Epithelial cell of proximal tubule (primary cell): Measurements from ENCODE around the gene B4GALNT4. TPM values are rescaled to one million over a fixed set of nuclear protein-coding genes. Genes with fewer than 3 reads are reported as not detected.
"Not testable (repeated sequence)": the region's sequence is repeated elsewhere in the genome, so short reads cannot be mapped to it uniquely, and the experiment has no call there.

ENCODE experiments used
- DNase-seq: peaks from one replicate; pipeline ENCODE4 v3.0.0-alpha.2; 2011; ENCODE audit warnings: low read depth
- H3K4me3 ChIP-seq: 2 replicates; pipeline ENCODE4 v1.5.1; 2011; ENCODE audit warnings: low read depth, mild to moderate bottlenecking, low read length
- total RNA-seq: library from RNA; depleted of rRNA; stranded (reverse); fragments of >200 nt; gene quantifications from 2 replicates; pipeline ENCODE4 v1.2.3, GENCODE V29; 2015
- TF ChIP-seq, protein P1 (sequence below): conservative IDR thresholded peaks from 2 replicates; pipeline ENCODE4 v1.5.1; 2012; ENCODE audit warnings: low read depth, mild to moderate bottlenecking, low read length

The B4GALNT4 gene
- total RNA-seq, 1 donor from 2014 or later = 24.4 TPM

DNA sequence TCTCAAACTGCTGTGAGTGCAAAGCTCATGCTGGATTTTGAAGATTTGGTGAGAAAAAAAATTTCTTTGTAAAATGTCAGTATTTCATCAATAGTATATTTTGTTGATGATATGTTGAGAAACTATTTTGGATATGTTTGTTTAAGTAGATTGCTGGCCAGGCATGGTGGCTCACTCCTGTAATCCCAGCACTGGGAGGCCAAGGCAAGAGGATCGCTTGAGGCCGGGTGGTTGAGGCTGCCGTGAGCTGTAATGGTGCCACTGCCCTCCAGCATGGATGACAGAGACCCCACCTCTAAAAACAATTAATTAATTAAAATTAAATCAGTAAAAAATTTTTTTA is 41.7 kb upstream of the B4GALNT4 start:
- TF ChIP-seq, protein P1, sequence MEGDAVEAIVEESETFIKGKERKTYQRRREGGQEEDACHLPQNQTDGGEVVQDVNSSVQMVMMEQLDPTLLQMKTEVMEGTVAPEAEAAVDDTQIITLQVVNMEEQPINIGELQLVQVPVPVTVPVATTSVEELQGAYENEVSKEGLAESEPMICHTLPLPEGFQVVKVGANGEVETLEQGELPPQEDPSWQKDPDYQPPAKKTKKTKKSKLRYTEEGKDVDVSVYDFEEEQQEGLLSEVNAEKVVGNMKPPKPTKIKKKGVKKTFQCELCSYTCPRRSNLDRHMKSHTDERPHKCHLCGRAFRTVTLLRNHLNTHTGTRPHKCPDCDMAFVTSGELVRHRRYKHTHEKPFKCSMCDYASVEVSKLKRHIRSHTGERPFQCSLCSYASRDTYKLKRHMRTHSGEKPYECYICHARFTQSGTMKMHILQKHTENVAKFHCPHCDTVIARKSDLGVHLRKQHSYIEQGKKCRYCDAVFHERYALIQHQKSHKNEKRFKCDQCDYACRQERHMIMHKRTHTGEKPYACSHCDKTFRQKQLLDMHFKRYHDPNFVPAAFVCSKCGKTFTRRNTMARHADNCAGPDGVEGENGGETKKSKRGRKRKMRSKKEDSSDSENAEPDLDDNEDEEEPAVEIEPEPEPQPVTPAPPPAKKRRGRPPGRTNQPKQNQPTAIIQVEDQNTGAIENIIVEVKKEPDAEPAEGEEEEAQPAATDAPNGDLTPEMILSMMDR = no peak
- no peak for DNase-seq
- no peak overlapping the region for H3K4me3 ChIP-seq

DNA sequence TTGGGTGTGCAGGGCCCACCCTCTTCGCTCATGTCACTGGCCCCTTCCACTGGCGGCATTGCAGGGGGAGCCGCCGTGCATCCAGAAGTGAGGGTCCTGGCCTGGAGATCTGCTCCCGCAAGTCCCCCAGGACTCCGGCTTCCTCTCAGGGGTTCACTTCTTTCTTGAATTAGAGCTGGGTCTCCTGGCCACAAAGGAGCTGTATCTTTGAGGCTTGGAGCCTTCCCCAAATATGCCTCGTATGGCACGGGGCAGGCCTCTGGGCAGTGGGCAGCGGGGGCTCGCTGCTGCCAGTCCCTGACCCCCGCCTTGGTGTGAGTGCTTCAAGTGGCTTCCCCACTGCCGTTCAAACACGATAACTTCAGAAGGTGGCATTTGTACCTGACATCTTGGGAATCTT is 41.3 kb upstream of the B4GALNT4 start:
- H3K4me3 ChIP-seq = no peak overlapping the region
- TF ChIP-seq, protein P1 = no peak
- no peak for DNase-seq

DNA sequence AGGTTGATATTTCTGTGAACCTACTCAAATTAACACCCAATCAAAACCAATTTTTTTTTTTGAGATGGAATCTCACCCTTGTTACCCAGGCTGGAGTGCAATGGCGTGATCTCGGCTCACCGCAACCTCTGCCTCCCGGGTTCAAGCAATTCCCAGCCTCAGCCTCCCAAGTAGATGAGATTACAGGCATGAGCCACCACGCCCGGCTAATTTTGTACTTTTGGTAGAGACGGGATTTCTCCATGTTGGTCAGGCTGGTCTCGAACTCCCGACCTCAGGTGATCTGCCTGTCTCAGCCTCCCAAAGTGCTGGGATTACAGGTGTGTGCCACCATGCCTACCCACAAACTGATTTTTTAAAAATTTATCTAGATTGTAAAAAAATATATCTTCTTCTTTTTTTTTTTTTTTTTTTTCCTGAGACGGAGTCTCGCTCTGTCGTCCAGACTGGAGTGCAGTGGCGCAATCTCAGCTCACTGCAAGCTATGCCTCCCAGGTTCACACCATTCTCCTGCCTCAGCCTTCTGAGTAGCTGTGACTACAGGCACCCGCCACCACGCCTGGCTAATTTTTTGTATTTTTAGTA is 40.7 kb upstream of the B4GALNT4 start:
- not testable (repeated sequence) for DNase-seq, H3K4me3 ChIP-seq

DNA sequence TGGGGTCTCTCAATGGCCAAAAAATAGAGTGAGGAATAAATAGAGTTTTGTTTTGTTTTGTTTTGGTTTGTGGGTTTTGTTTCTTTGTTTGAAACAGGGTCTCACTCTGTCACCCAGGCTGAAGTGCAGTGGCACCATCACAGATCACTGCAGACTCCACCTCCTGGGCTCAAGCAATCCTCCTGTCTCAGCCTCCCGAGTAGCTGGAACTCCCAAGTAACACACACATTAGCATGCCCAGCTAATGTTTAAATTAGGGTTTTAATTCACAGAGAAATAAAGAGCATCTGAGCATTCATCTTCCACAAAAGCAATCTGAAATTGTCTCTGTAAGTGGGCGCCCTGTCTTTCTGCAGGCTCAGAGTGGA is 39.4 kb upstream of the B4GALNT4 start:
- DNase-seq = no peak
- TF ChIP-seq, protein P1 = no peak
- no peak overlapping the region for H3K4me3 ChIP-seq

DNA sequence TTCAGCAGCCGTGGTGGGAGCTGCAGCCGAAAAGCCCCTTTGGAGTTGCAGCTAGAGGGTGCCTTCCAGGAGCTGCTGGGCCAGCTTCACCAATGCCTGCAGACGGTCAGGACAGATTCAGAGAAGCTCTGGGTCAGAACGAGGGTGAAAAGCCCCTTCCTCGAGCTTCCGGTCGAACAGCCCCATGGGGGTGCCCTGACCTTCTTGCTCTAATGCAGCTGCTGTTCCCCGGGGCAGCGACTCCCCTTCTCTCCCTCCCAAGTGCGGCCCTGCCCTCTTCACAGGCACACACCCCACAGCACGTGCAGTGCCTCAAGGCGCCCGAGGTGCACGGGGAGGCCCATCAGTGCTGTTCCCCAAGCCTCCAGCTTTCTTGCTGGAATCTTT is 39.0 kb upstream of the B4GALNT4 start:
- H3K4me3 ChIP-seq = no peak overlapping the region
- no peak for DNase-seq
- TF ChIP-seq, protein P1 = no peak

DNA sequence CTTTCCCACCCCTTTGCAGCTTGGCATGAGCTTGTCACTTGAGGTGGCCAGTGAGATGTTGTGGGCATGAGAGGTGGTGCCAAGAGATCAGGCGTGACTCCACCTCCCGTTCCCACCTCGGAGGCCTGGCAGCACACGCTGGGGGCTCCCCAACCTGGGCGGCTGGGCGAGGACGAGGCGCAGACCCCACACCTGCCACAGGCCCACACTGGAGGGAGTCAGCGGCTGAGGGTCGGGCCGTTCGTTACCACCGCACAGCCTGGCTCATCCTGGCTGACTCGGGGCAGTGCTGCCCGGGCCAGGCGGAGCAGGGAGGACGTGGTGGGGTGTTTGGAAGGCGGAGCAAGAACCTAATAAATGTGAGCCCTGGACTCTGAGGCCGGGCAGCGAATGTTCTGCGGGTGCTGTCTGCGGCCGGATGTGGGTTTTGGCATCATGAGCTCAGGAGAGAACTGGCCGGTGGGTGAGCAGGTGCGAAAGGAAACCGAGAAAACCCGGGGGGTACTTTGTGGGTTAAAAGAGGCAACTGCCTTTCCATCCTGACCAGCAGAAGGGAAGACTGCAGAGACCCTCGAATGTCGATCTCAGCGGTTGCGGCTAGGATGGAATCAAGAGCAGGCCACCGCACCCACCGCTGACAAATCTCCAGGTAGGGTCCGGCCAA is 38.5 kb upstream of the B4GALNT4 start:
- TF ChIP-seq, protein P1 = no peak
- no peak for DNase-seq
- H3K4me3 ChIP-seq = no peak overlapping the region

DNA sequence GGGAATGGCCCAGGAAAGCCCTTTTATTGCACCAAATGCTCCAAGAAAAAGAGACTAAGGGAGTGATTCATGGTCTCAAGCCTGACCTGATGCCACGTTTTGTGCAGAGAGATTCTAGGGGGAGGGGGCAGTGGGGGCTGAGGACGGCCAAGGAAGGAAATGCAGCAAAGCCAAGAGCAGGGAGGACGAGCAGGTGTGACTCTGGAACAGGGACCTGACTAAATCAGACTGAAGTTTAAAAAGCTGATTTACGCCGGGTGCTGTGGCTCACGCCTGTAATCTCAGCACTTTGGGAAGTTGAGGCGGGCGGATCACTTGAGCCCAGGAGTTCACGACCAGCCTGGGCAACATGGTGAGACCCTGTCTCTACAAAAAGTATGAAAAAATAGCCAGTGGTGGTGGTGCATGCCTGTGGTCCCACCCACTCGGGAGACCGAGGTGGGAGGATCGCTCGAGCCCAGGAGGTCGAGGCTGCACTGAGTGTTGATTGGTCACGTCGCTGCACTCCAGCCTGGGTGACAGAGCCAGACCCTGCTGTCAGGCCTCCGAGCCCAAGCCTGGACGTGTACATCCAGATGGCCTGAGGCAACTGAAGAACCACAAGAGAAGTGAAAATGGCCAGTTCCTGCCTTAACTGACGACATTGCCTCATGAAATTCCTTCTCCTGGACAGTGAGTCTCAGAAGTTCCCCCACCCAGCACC is 37.8 kb upstream of the B4GALNT4 start:
- TF ChIP-seq, protein P1 = no peak
- no peak for DNase-seq
- no peak overlapping the region for H3K4me3 ChIP-seq
